Kidney (tissue), 14 donors: ENCODE measurements around the gene USP8. TPM values are rescaled to one million over a fixed set of nuclear protein-coding genes. Genes with fewer than 3 reads are reported as not detected.

Experiments used
- DNase-seq, 5 donors: peaks; one replicate each; pipeline ENCODE4 v3.0.0-alpha.2; 2013 to 2020
- FAIRE-seq: peaks from 2 replicates; lab custom pipeline; 2012; peaks lifted over from hg19 to GRCh38; lab: Jason Lieb, UNC
- H3K27ac ChIP-seq, 2 donors: one replicate each; pipeline ENCODE4 v1.7.0; 2013; ENCODE audit warnings: low read depth in 2 of 2, low read length in 2 of 2, inconsistent platforms in 1 of 2
- H3K27me3 ChIP-seq: one replicate; pipeline ENCODE4 v1.7.1; 2013; ENCODE audit warnings: low read length, inconsistent platforms; ENCODE audit not compliant: control insufficient read depth, insufficient read depth
- H3K36me3 ChIP-seq, 3 donors: one replicate each; pipeline versions ENCODE4 v1.7.0 to v1.7.1; 2013; ENCODE audit warnings: low read length in 3 of 3, control low read depth in 1 of 3, inconsistent platforms in 1 of 3; ENCODE audit not compliant: insufficient read depth in 3 of 3, control insufficient read depth in 2 of 3
- H3K4me1 ChIP-seq, 3 donors: one replicate each; pipeline versions ENCODE4 v1.7.0 to v1.7.1; 2013; ENCODE audit warnings: low read length in 3 of 3, inconsistent platforms in 1 of 3, low read depth in 1 of 3; ENCODE audit not compliant: control insufficient read depth in 2 of 3, insufficient read depth in 2 of 3
- H3K4me3 ChIP-seq, 3 donors: one replicate each; pipeline versions ENCODE4 v1.7.0 to v1.8.1; 2013; ENCODE audit warnings: low read length in 3 of 3, control low read depth in 1 of 3, inconsistent platforms in 1 of 3
- H3K9ac ChIP-seq, 3 donors: one replicate each; pipeline versions ENCODE4 v1.7.0 to v1.7.1; 2013; ENCODE audit warnings: low read length in 3 of 3, control low read depth in 1 of 3, inconsistent platforms in 1 of 3
- H3K9me3 ChIP-seq, 3 donors: one replicate each; pipeline versions ENCODE4 v1.7.0 to v1.7.1; 2013; ENCODE audit warnings: low read length in 3 of 3, control low read depth in 1 of 3, inconsistent platforms in 1 of 3; ENCODE audit not compliant: control insufficient read depth in 2 of 3, insufficient read depth in 1 of 3
- intact Hi-C: fragments of 100-400 bp; cut with DNase I; formaldehyde crosslinking; loops from one replicate; pipeline ENCODE4 v1.11.1; 2022
- polyA plus RNA-seq: library from polyadenylated mRNA; stranded (reverse); fragments of 350-450 nt; fragmentation: Illumina TruSeq; extraction: RNeasy Lipid Tissue Mini Kit (QIAGEN cat#74804); gene quantifications from one replicate; pipeline ENCODE4 v1.2.3, GENCODE V29; 2014; ENCODE audit warnings: low read depth, low replicate concordance; ENCODE audit not compliant: insufficient read depth
- total RNA-seq: library from RNA; stranded (reverse); fragmentation: NEBNext Ultra II Directional; extraction: Animal tissue kit (Norgen Biotek cat#: 25700); gene quantifications from one replicate; pipeline ENCODE4 v1.2.1, GENCODE V29; 2021
- TF ChIP-seq, protein P1 (sequence below): IDR thresholded peaks from 3 replicates; pipeline ENCODE4 v1.5.1; 2012; ENCODE audit warnings: mild to moderate bottlenecking, moderate library complexity, borderline replicate concordance; ENCODE audit not compliant: insufficient read depth; ENCODE audit errors: extremely low read depth
- donor health status: control.
- donor health status: control.
- donor health status: control.
- donor health status: control.
- donor health status: control.
- donor health status: DM: yes; HTN: yes; CAD: no.
- donor health status: Normal renal cell carcinoma (clear cell type).

USP8 gene
- total and polyA plus RNA-seq, 2 donors from 2014 or later: 26.8 to 72.4 TPM

DNA sequence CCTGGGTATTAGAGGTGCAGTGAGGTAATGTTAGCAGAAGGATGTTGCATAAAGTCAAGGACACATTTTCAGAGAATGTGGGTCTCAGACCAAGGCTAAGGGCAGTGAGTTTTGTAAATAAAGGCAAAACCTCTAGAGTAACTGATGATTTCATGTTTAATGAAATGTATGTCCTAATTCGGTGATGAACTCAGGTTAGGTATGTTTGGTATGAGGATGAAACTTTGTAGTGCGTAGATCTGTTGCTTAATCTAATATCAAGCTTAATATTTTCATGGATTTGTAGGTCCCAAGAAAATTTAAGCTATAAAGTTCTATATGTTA is 118.6 kb downstream of the USP8 start:
- FAIRE-seq: no peak
- TF ChIP-seq, protein P1, sequence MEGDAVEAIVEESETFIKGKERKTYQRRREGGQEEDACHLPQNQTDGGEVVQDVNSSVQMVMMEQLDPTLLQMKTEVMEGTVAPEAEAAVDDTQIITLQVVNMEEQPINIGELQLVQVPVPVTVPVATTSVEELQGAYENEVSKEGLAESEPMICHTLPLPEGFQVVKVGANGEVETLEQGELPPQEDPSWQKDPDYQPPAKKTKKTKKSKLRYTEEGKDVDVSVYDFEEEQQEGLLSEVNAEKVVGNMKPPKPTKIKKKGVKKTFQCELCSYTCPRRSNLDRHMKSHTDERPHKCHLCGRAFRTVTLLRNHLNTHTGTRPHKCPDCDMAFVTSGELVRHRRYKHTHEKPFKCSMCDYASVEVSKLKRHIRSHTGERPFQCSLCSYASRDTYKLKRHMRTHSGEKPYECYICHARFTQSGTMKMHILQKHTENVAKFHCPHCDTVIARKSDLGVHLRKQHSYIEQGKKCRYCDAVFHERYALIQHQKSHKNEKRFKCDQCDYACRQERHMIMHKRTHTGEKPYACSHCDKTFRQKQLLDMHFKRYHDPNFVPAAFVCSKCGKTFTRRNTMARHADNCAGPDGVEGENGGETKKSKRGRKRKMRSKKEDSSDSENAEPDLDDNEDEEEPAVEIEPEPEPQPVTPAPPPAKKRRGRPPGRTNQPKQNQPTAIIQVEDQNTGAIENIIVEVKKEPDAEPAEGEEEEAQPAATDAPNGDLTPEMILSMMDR: no peak
- H3K4me1 ChIP-seq: no peaks in the 10 kb centered on the region
- no peak overlapping the region for H3K27ac ChIP-seq
- no peak overlapping the region for H3K9ac ChIP-seq
- H3K36me3 ChIP-seq: no peaks in the 10 kb centered on the region
- no peak for DNase-seq
- H3K4me3 ChIP-seq: no peak overlapping the region
- no peaks in the 10 kb centered on the region for H3K27me3 ChIP-seq
- H3K9me3 ChIP-seq: no peaks in the 10 kb centered on the region
- intact Hi-C loops: no loop called here

DNA sequence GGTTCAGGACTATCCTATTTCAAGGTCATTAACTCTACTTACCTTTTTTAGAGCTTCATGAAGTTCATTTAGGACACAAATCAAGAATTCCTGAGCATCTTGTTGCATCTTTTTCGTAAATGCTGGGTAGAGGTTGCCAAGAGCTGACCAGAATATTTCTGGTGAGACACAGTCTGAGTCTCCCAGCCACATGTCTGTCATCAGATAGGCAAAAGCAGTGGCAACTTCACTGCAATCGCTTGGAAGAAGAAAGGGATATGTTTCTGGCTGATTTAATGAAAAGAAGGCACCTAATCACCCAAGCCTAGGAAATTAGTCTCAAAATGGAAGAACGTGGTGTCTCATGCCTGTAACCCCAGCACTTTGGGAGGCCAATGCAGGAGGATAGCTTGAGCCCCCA is 119.4 kb downstream of the USP8 start:
- Histone ChIP-seq H3K27ac (no peak overlapping the region), H3K36me3 (no peaks in the 10 kb centered on the region), H3K4me1 (no peaks in the 10 kb centered on the region), H3K27me3 (no peaks in the 10 kb centered on the region), H3K4me3 (no peak overlapping the region), H3K9me3 (no peaks in the 10 kb centered on the region), H3K9ac (no peak overlapping the region)
- TF ChIP-seq, protein P1: no peak
- DNase-seq (no peak), FAIRE-seq (no peak)
- intact Hi-C loops: no loop called here

DNA sequence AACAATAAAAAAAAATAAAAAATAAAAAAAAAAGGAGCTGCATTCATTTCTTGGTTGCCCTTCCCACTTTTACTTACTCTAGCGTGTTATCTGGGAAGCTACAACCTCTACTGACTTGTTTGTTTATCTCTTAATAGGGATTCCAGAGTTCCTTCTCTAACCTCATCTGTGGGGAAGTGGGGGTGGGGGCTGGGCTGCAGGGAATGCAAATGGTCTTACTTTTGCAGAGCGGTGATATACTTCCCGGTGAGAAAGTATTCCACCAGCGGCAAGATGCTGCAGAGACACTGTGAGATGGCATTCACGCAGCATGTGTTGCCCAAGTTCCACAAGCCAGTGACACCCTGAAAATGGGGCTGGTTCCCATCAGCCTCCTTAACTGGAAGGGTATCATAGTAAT is 120.2 kb downstream of the USP8 start:
- intact Hi-C loops: no loop called here
- H3K36me3 ChIP-seq: no peaks in the 10 kb centered on the region
- TF ChIP-seq, protein P1: no peak
- no peak overlapping the region for H3K9ac ChIP-seq
- H3K4me3 ChIP-seq: no peak overlapping the region
- no peak for DNase-seq
- no peaks in the 10 kb centered on the region for H3K4me1 ChIP-seq
- no peak overlapping the region for H3K27ac ChIP-seq
- H3K27me3 ChIP-seq: no peaks in the 10 kb centered on the region
- no peaks in the 10 kb centered on the region for H3K9me3 ChIP-seq
- no peak for FAIRE-seq

DNA sequence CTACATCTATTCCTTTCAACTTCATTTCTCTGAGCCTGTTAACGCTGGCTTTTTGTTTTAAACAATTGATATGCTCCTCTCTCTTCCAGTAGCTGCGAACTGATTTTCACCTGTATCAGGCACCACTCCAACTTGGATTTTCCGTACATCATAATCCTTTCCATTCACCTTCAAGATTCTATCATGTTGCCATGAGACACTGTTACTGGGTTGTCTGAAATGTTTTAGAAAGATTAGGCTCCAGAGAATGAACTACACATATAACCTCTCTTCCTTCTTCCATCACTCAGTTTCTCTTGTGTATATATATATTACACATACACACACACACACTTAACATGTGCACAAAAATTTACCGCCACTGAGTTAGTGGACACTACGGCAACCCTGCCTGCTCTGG is 122.4 kb downstream of the USP8 start, which contains the start of gene USP50:
Gene USP50 (minus strand): TSS at position 101 of the 400 bp plus-strand sequence. CDS start 141 bp downstream, outside the sequence.
- FAIRE-seq: no peak
- TF ChIP-seq, protein P1: no peak
- H3K4me3 ChIP-seq: no peak within 1 kb of the TSS
- no peak for DNase-seq
- no peak within 1 kb of the TSS for H3K9ac ChIP-seq
- intact Hi-C loops: no loop called here
- H3K4me1 ChIP-seq: no peaks in the 10 kb centered on the region
- H3K27me3 ChIP-seq: no peaks in the 10 kb centered on the region
- H3K27ac ChIP-seq: no peak within 1 kb of the TSS
- no peaks in the 10 kb centered on the region for H3K9me3 ChIP-seq
- H3K36me3 ChIP-seq: no peaks in the 10 kb centered on the region
